AG04449 (cell line): Measurements from ENCODE around the gene L3MBTL3.

Experiments used
- CTCF ChIA-PET: fragments of 350-600 bp; formaldehyde crosslinking; extraction: SDS; loops from one replicate; lab custom pipeline; 2021; ENCODE audit warnings: antibody characterized with exemption; lab: Yijun Ruan, JAX
- POLR2A ChIA-PET: fragments of 400-600, 350-600 bp; formaldehyde crosslinking; extraction: SDS; loops from one replicate; lab custom pipeline; 2020; ENCODE audit warnings: antibody characterized with exemption, inconsistent platforms; lab: Yijun Ruan, JAX
- DNase-seq: peaks from one replicate; pipeline ENCODE4 v3.0.0-alpha.2; 2010; ENCODE audit warnings: low read depth, low spot score
- H3K4me3 ChIP-seq: 2 replicates; pipeline ENCODE4 v1.5.1; 2011; ENCODE audit warnings: low read depth, mild to moderate bottlenecking, control low read depth, low read length
- CTCF ChIP-seq: IDR thresholded peaks from one replicate; pipeline ENCODE4 v1.5.1; 2011; ENCODE audit warnings: mild to moderate bottlenecking, moderate library complexity, low read length, control low read depth, inconsistent platforms; ENCODE audit not compliant: insufficient read depth; ENCODE audit errors: missing control alignments

The L3MBTL3 gene

GRCh38 chr6:129989396-129989795 is 29.0 kb upstream of the L3MBTL3 start:
- no peak overlapping the region for H3K4me3 ChIP-seq
- POLR2A ChIA-PET: no interaction called here
- TF ChIP-seq CTCF: no peak
- CTCF ChIA-PET: interaction anchor here (0.6 kb wide), 1 partner anchor 214 kb away, joined by 3 read pairs; no protein-coding TSS in a partner anchor
- DNase-seq: no peak

- ChIA-PET POLR2A (no interaction called here), CTCF (interaction anchor here (1.4 kb wide), 1 partner anchor 10 kb away, joined by 6 read pairs; no protein-coding TSS in a partner anchor)
- H3K4me3 ChIP-seq: no peak overlapping the region
- TF ChIP-seq CTCF: no peak
- DNase-seq: no peak
Measured at GRCh38 chr6:129992881-129993280, 25.5 kb upstream of the L3MBTL3 start.

- no peak overlapping the region for H3K4me3 ChIP-seq
- POLR2A ChIA-PET: no interaction called here
- no peak for DNase-seq
- TF ChIP-seq CTCF: no peak
- CTCF ChIA-PET: no interaction called here
Measured at GRCh38 chr6:129994410-129994809, 24.0 kb upstream of the L3MBTL3 start.

GRCh38 chr6:129996387-129996786 is 22.0 kb upstream of the L3MBTL3 start:
- no peak overlapping the region for H3K4me3 ChIP-seq
- POLR2A ChIA-PET: no interaction called here
- DNase-seq: no peak
- CTCF ChIA-PET: no interaction called here
- no peak for TF ChIP-seq CTCF

GRCh38 chr6:130000526-130001421 is 17.6 kb upstream of the L3MBTL3 start:
- DNase-seq: no peak
- ChIA-PET CTCF (no interaction called here), POLR2A (no interaction called here)
- no peak overlapping the region for H3K4me3 ChIP-seq
- no peak for TF ChIP-seq CTCF

GRCh38 chr6:130008236-130008873 is 10.0 kb upstream of the L3MBTL3 start:
- H3K4me3 ChIP-seq: no peak overlapping the region
- ChIA-PET POLR2A (no interaction called here), CTCF (interaction anchor here (1.1 to 1.5 kb wide), 2 partner anchors 9 to 43 kb away, joined by 3 to 4 read pairs; no protein-coding TSS in a partner anchor)
- no peak for TF ChIP-seq CTCF
- DNase-seq: no peak
